ENCODE measurements around the gene DMKN.

GRCh38 chr19:35513628-35514281 lies at the start of gene DMKN:
- TF ChIP-seq POLR2A (IDR thresholded peaks at IDR 0.05; ENCODE audit: low read depth, low read length) (no peak), POLR2AphosphoS5 (IDR thresholded peaks at IDR 0.05; ENCODE audit: low read depth, low read length) (no peak), TAF1 (IDR thresholded peaks at IDR 0.05; ENCODE audit: borderline replicate concordance, low read depth, low read length) (no peak)

Measured in GM12892 (cell line).